ENCODE results near the gene VAMP3. TPM values are rescaled to one million over a fixed set of nuclear protein-coding genes. Genes with fewer than 3 reads are reported as not detected.
"Not testable (repeated sequence)": the region's sequence is repeated elsewhere in the genome, so short reads cannot be mapped to it uniquely, and the experiment has no call there.

The VAMP3 gene
- total and polyA plus RNA-seq, 4 donors, result 17.4 to 38.4 (median 25.9) TPM

DNA sequence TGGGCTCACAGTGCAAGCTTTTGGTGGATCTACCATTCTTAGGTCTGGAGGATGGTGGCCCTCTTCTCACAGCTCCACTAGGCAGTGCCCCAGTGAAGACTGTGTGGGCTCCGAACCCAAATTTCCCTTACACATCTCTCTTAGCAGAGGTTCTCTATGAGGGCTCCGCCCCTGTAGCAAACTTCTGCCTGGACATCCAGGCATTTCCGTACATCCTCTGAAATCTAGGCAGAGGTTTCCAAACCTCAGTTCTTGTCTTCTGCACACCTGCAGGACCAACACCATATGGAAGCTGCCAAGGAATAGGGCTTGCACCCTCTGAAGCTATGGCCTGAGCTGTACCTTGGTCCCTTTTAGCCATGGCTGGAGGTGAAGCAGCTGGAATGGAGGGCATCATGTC is 19.9 kb downstream of the VAMP3 start:
- not testable (repeated sequence) for DNase-seq (ENCODE audit: low spot score); H3K4me3 ChIP-seq (ENCODE audit: low read depth in 1 of 3, low read length in 3 of 3); H3K9ac ChIP-seq (ENCODE audit: low read depth in 1 of 2, low read length in 2 of 2); H3K27ac ChIP-seq (ENCODE audit: low read depth in 1 of 2, low read length in 2 of 2); H3K27me3 ChIP-seq (ENCODE audit: control insufficient read depth in 4 of 4, insufficient read depth in 4 of 4, low read length in 3 of 4)
- peaks cover 0 to 33% (median 15%) of the 10 kb centered on the region in 4 donors for H3K4me1 ChIP-seq (ENCODE audit: control insufficient read depth in 4 of 4, insufficient read depth in 4 of 4, low read length in 3 of 4)
- WGBS, result 94% methylated on average over 3 of the region's 3 CpGs
- H3K9me3 ChIP-seq (ENCODE audit: control insufficient read depth in 4 of 4, low read length in 3 of 4), result peaks cover 0 to 11% (median 1%) of the 10 kb centered on the region in 4 donors
- peaks cover 8 to 64% (median 48%) of the 10 kb centered on the region in 4 donors for H3K36me3 ChIP-seq (ENCODE audit: control insufficient read depth in 4 of 4, insufficient read depth in 3 of 4, low read depth in 1 of 4, low read length in 3 of 4)

DNA sequence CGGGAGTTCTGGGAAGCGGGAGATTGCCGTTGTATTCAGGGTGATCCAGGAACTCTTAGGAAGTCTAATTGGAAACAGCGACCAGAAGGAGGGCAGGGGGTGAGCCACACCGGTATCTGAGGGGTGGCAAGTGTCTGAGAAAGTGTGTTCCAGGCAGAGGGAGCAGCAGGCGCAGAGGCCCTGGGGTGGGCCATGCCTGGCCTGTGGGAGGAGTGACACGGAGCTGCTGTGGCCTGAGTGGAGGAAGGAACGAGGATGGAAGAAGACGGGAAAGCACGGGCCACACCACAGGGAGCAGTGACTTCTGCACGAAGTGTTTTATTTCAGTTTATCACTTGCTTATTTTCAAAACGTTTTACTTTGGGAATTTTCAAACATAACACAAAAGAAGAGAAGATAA is 24.3 kb downstream of the VAMP3 start:
- no peak for TF ChIP-seq FOXA2 (IDR thresholded peaks at IDR 0.05)
- TF ChIP-seq, protein P1, sequence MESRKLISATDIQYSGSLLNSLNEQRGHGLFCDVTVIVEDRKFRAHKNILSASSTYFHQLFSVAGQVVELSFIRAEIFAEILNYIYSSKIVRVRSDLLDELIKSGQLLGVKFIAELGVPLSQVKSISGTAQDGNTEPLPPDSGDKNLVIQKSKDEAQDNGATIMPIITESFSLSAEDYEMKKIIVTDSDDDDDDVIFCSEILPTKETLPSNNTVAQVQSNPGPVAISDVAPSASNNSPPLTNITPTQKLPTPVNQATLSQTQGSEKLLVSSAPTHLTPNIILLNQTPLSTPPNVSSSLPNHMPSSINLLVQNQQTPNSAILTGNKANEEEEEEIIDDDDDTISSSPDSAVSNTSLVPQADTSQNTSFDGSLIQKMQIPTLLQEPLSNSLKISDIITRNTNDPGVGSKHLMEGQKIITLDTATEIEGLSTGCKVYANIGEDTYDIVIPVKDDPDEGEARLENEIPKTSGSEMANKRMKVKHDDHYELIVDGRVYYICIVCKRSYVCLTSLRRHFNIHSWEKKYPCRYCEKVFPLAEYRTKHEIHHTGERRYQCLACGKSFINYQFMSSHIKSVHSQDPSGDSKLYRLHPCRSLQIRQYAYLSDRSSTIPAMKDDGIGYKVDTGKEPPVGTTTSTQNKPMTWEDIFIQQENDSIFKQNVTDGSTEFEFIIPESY (IDR thresholded peaks at IDR 0.05), result no peak
- no peak for TF ChIP-seq JUND (IDR thresholded peaks at IDR 0.05)
- TF ChIP-seq FOXA1 (IDR thresholded peaks at IDR 0.05), result no peak
- TF ChIP-seq YY1 (IDR thresholded peaks at IDR 0.05), result no peak
- no peak for TF ChIP-seq EGR1 (IDR thresholded peaks at IDR 0.05; ENCODE audit: low read depth in 2 of 2)
- TF ChIP-seq HNF4G (IDR thresholded peaks at IDR 0.05), result no peak
- TF ChIP-seq GABPA (IDR thresholded peaks at IDR 0.05 in 1 of 2, conservative IDR thresholded peaks at IDR 0.05 in 1 of 2), result no peak
- no peak for TF ChIP-seq TAF1 (conservative IDR thresholded peaks at IDR 0.05)
- no peak for TF ChIP-seq RAD21 (IDR thresholded peaks at IDR 0.05)
- H3K36me3 ChIP-seq (ENCODE audit: control insufficient read depth in 4 of 4, insufficient read depth in 3 of 4, low read depth in 1 of 4, low read length in 3 of 4), result peaks cover 6 to 70% (median 53%) of the 10 kb centered on the region in 4 donors
- peaks cover 0 to 9% (median 1%) of the 10 kb centered on the region in 4 donors for H3K9me3 ChIP-seq (ENCODE audit: control insufficient read depth in 4 of 4, low read length in 3 of 4)
- no peak overlapping the region for H3K9ac ChIP-seq (ENCODE audit: low read depth in 1 of 2, low read length in 2 of 2)
- no peak overlapping the region for H3K27ac ChIP-seq (ENCODE audit: low read depth in 1 of 2, low read length in 2 of 2)
- H3K4me1 ChIP-seq (ENCODE audit: control insufficient read depth in 4 of 4, insufficient read depth in 4 of 4, low read length in 3 of 4), result no peaks in the 10 kb centered on the region
- 85% methylated on average over 12 of the region's 12 CpGs for WGBS
- H3K27me3 ChIP-seq (ENCODE audit: control insufficient read depth in 4 of 4, insufficient read depth in 4 of 4, low read length in 3 of 4), result no peaks in the 10 kb centered on the region
- DNase-seq (ENCODE audit: low spot score), result no peak
- no peak overlapping the region for H3K4me3 ChIP-seq (ENCODE audit: low read depth in 1 of 3, low read length in 3 of 3)

DNA sequence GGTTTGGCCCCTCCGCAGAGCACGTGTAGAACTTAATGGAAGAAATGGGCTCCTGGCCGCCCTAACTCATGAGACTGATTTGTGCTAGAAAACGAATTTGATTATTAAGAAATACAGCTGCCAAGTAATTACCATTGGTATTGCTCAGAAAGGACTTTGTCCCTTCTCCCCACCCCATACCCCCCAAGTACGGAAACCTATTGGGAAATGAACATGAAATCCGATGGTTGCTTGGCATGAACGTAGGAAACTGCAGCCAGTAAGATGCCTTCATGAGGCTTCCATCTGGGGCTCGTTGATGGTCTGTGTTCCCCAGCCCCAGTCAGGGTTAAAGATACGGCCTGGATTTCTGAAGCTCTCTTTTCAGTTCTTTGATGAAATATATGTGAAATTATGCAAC is 34.4 kb downstream of the VAMP3 start:
- H3K9ac ChIP-seq (ENCODE audit: low read depth in 1 of 2, low read length in 2 of 2), result no peak overlapping the region
- H3K36me3 ChIP-seq (ENCODE audit: control insufficient read depth in 4 of 4, insufficient read depth in 3 of 4, low read depth in 1 of 4, low read length in 3 of 4), result peaks cover 8 to 80% (median 61%) of the 10 kb centered on the region in 4 donors
- WGBS, result 67% methylated on average over 9 of the region's 9 CpGs
- H3K4me1 ChIP-seq (ENCODE audit: control insufficient read depth in 4 of 4, insufficient read depth in 4 of 4, low read length in 3 of 4), result no peaks in the 10 kb centered on the region
- TF ChIP-seq SP1 (IDR thresholded peaks at IDR 0.05) (peak; percentile 9), EGR1 (IDR thresholded peaks at IDR 0.05; ENCODE audit: low read depth in 2 of 2) (no peak), HNF4G (IDR thresholded peaks at IDR 0.05) (peak; percentile 42), HNF4A (conservative IDR thresholded peaks at IDR 0.05) (peak; percentile 41 to 75), RXRA (IDR thresholded peaks at IDR 0.05) (no peak)
- no peaks in the 10 kb centered on the region for H3K9me3 ChIP-seq (ENCODE audit: control insufficient read depth in 4 of 4, low read length in 3 of 4)
- DNase-seq (ENCODE audit: low spot score), result no peak
- H3K4me3 ChIP-seq (ENCODE audit: low read depth in 1 of 3, low read length in 3 of 3), result no peak overlapping the region
- H3K27ac ChIP-seq (ENCODE audit: low read depth in 1 of 2, low read length in 2 of 2), result no peak overlapping the region
- no peaks in the 10 kb centered on the region for H3K27me3 ChIP-seq (ENCODE audit: control insufficient read depth in 4 of 4, insufficient read depth in 4 of 4, low read length in 3 of 4)

DNA sequence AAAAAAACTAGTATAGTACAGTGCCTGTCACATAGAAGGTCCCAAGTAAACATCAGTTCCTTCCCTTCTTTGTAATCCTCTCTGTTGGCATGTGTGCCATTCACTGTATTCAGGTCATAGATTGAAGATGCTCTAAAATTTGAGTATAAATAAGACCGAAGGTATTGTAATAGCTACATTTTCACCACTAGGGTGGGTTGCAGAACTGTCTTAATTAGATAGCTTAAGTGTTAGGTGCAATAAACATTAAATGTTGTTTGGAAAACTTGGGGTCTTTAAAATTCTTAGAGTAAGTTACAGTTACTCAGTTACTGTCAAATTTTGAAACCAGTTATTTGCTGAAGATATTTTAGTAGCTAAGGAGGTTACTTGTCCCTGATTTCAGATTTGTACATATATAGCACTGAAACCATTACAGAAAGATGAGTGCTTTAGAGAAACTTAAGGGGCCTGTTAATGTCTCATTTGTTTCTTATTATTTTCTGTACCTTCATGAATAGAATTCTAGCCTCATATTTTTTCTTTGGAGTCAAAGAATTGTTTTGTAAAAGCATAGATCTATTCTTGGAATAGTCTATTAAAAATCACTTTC is 37.3 kb downstream of the VAMP3 start:
- Histone ChIP-seq H3K9ac (ENCODE audit: low read depth in 1 of 2, low read length in 2 of 2) (no peak overlapping the region), H3K4me1 (ENCODE audit: control insufficient read depth in 4 of 4, insufficient read depth in 4 of 4, low read length in 3 of 4) (no peaks in the 10 kb centered on the region), H3K36me3 (ENCODE audit: control insufficient read depth in 4 of 4, insufficient read depth in 3 of 4, low read depth in 1 of 4, low read length in 3 of 4) (peaks cover 7 to 81% (median 68%) of the 10 kb centered on the region in 4 donors), H3K9me3 (ENCODE audit: control insufficient read depth in 4 of 4, low read length in 3 of 4) (peaks cover 0 to 4% (median 1%) of the 10 kb centered on the region in 4 donors), H3K4me3 (ENCODE audit: low read depth in 1 of 3, low read length in 3 of 3) (no peak overlapping the region), H3K27ac (ENCODE audit: low read depth in 1 of 2, low read length in 2 of 2) (no peak overlapping the region), H3K27me3 (ENCODE audit: control insufficient read depth in 4 of 4, insufficient read depth in 4 of 4, low read length in 3 of 4) (no peaks in the 10 kb centered on the region)
- DNase-seq (ENCODE audit: low spot score), result no peak
- 40% methylated on average over 1 of the region's 1 CpG for WGBS
- TF ChIP-seq FOXA1 (IDR thresholded peaks at IDR 0.05), result no peak
- no peak for TF ChIP-seq FOXA2 (IDR thresholded peaks at IDR 0.05)
- TF ChIP-seq, protein P1 (IDR thresholded peaks at IDR 0.05), result no peak
- TF ChIP-seq, protein P2, sequence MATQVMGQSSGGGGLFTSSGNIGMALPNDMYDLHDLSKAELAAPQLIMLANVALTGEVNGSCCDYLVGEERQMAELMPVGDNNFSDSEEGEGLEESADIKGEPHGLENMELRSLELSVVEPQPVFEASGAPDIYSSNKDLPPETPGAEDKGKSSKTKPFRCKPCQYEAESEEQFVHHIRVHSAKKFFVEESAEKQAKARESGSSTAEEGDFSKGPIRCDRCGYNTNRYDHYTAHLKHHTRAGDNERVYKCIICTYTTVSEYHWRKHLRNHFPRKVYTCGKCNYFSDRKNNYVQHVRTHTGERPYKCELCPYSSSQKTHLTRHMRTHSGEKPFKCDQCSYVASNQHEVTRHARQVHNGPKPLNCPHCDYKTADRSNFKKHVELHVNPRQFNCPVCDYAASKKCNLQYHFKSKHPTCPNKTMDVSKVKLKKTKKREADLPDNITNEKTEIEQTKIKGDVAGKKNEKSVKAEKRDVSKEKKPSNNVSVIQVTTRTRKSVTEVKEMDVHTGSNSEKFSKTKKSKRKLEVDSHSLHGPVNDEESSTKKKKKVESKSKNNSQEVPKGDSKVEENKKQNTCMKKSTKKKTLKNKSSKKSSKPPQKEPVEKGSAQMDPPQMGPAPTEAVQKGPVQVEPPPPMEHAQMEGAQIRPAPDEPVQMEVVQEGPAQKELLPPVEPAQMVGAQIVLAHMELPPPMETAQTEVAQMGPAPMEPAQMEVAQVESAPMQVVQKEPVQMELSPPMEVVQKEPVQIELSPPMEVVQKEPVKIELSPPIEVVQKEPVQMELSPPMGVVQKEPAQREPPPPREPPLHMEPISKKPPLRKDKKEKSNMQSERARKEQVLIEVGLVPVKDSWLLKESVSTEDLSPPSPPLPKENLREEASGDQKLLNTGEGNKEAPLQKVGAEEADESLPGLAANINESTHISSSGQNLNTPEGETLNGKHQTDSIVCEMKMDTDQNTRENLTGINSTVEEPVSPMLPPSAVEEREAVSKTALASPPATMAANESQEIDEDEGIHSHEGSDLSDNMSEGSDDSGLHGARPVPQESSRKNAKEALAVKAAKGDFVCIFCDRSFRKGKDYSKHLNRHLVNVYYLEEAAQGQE (IDR thresholded peaks at IDR 0.05), result no peak
- TF ChIP-seq GABPA (IDR thresholded peaks at IDR 0.05 in 1 of 2, conservative IDR thresholded peaks at IDR 0.05 in 1 of 2), result no peak
- TF ChIP-seq, protein P3, sequence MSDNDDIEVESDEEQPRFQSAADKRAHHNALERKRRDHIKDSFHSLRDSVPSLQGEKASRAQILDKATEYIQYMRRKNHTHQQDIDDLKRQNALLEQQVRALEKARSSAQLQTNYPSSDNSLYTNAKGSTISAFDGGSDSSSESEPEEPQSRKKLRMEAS (IDR thresholded peaks at IDR 0.05), result no peak
- TF ChIP-seq EGR1 (IDR thresholded peaks at IDR 0.05; ENCODE audit: low read depth in 2 of 2), result no peak
- peak; percentile 44 to 57 for TF ChIP-seq RAD21 (IDR thresholded peaks at IDR 0.05)

All from liver (tissue), 9 donors.